K562 (cell line): ENCODE results near the gene PRF1. TPM values are rescaled to one million over a fixed set of nuclear protein-coding genes. Genes with fewer than 3 reads are reported as not detected.

Source experiments
- ATAC-seq: fragments of 200-7000 bp; cut with Tn5 transposase; 3 replicates; pipeline ENCODE4 v1.9.1; 2020; ENCODE audit warnings: moderate library complexity
- BruUV-seq: library from RNA; stranded (reverse); fragments of 400-500 nt; replicated peaks from 2 replicates; lab custom pipeline; 2021; lab: Mats Ljungman, UMichigan
- CTCF ChIA-PET: fragments of 300-600 bp; formaldehyde crosslinking; extraction: SDS; loops from one replicate; lab custom pipeline; 2021; ENCODE audit warnings: low intra/inter-chr PET ratio; lab: Yijun Ruan, JAX
- POLR2A ChIA-PET: fragments of 300-600, 350-650 bp; sonication (Branson Sonifier 250); formaldehyde crosslinking; extraction: SDS; loops from one replicate; lab custom pipeline; 2021; ENCODE audit warnings: antibody characterized with exemption, inconsistent platforms; lab: Yijun Ruan, JAX
- DNase-seq, 4 experiments: peaks; one replicate each; pipeline versions ENCODE4 v3.0.0 to v3.0.0-alpha.2; 2011 to 2018; ENCODE audit warnings: low spot score in 3 of 4, mixed read lengths in 3 of 4; ENCODE audit errors: extremely low read depth in 1 of 4
- FAIRE-seq: peaks from 2 replicates; lab custom pipeline; 2011; peaks lifted over from hg19 to GRCh38; lab: Jason Lieb, UNC
- H2AFZ ChIP-seq: 2 replicates; pipeline ENCODE4 v1.6.0; 2011; ENCODE audit warnings: low read depth, low read length, control low read depth, inconsistent platforms
- H3K27ac ChIP-seq: fragments of 200-600 bp; 3 replicates; pipeline ENCODE4 v1.8.0; 2011; ENCODE audit warnings: low read depth, mild to moderate bottlenecking, control low read depth, inconsistent platforms, low read length, moderate library complexity, mixed read lengths; ENCODE audit errors: extremely low read depth
- H3K27me3 ChIP-seq, 2 experiments: fragments of 300-600 bp in 1 of 2; 2 replicates in 1 of 2; 3 replicates in 1 of 2; pipeline versions ENCODE4 v1.6.0 to v1.8.0; 2011; ENCODE audit warnings: inconsistent platforms in 2 of 2, low read length in 2 of 2, mild to moderate bottlenecking in 1 of 2, mixed read lengths in 1 of 2, moderate library complexity in 1 of 2; ENCODE audit not compliant: control insufficient read depth in 2 of 2, insufficient read depth in 2 of 2
- H3K36me3 ChIP-seq: fragments of 300-600 bp; 3 replicates; pipeline ENCODE4 v1.8.0; 2011; ENCODE audit warnings: mild to moderate bottlenecking, low read length, inconsistent platforms; ENCODE audit not compliant: control insufficient read depth, insufficient read depth
- H3K4me1 ChIP-seq, 2 experiments: fragments of 200-600 bp in 1 of 2; replicated peaks in 1 of 2; 2 replicates in 1 of 2; 3 replicates in 1 of 2; pipeline versions ENCODE4 v1.5.1 to v1.8.0; 2011; ENCODE audit warnings: inconsistent platforms in 2 of 2, low read length in 2 of 2, mild to moderate bottlenecking in 1 of 2, mixed read lengths in 1 of 2, moderate library complexity in 1 of 2; ENCODE audit not compliant: control insufficient read depth in 2 of 2, insufficient read depth in 2 of 2
- H3K4me2 ChIP-seq: 2 replicates; pipeline ENCODE4 v1.6.1; 2011; ENCODE audit warnings: low read length, control low read depth, inconsistent platforms, mixed read lengths; ENCODE audit not compliant: insufficient read depth
- H3K4me3 ChIP-seq: fragments of 200-600 bp; sonication (generic), shearing (Covaris generic); 2 replicates; pipeline ENCODE4 v1.5.1; 2016; ENCODE audit warnings: control low read depth, inconsistent platforms
- H3K79me2 ChIP-seq: fragments of 200-600 bp; 3 replicates; pipeline ENCODE4 v1.8.0; 2011; ENCODE audit warnings: low read length, inconsistent platforms; ENCODE audit not compliant: control insufficient read depth, insufficient read depth
- H3K9ac ChIP-seq, 2 experiments: 2 replicates each; pipeline versions ENCODE4 v1.6.0 to v1.6.1; 2011; ENCODE audit warnings: low read depth in 2 of 2, low read length in 2 of 2, control low read depth in 1 of 2, inconsistent platforms in 1 of 2, mild to moderate bottlenecking in 1 of 2, mixed read lengths in 1 of 2; ENCODE audit not compliant: insufficient read depth in 1 of 2
- H3K9me1 ChIP-seq: one replicate; pipeline ENCODE4 v1.6.0; 2011; ENCODE audit warnings: inconsistent platforms, mild to moderate bottlenecking, low read length, moderate library complexity; ENCODE audit not compliant: control insufficient read depth, insufficient read depth
- H3K9me3 ChIP-seq: replicated peaks from 2 replicates; pipeline ENCODE4 v1.5.1; 2011; ENCODE audit warnings: low read depth, low read length, inconsistent platforms; ENCODE audit not compliant: control insufficient read depth, insufficient read depth
- H4K20me1 ChIP-seq: replicated peaks from 2 replicates; pipeline ENCODE4 v1.6.1; 2011; ENCODE audit warnings: low read length, inconsistent platforms, mixed read lengths; ENCODE audit not compliant: control insufficient read depth, insufficient read depth
- CBX5 ChIP-seq: IDR thresholded peaks from 2 replicates; pipeline ENCODE4 v1.6.1; 2014; ENCODE audit warnings: low read depth, borderline replicate concordance
- FOSL1 ChIP-seq: fragments of 200-800 bp; sonication (Bioruptor generic); conservative IDR thresholded peaks from 2 replicates; pipeline ENCODE4 v1.6.1; 2016; ENCODE audit warnings: missing genetic modification characterization, missing compliant biosample characterization
- FOXM1 ChIP-seq, 2 experiments: fragments of 450-650 bp in 1 of 2; sonication (generic) in 1 of 2; formaldehyde crosslinking in 1 of 2; IDR thresholded peaks; 2 replicates each; pipeline versions ENCODE4 v1.6.1 to v1.9.0; 2017 to 2022; ENCODE audit warnings: low read depth in 2 of 2, mild to moderate bottlenecking in 2 of 2, missing genetic modification reagents in 1 of 2, moderate library complexity in 1 of 2
- HNRNPUL1 ChIP-seq: fragments of 200-400 bp; formaldehyde crosslinking; IDR thresholded peaks from 2 replicates; pipeline ENCODE4 v1.6.1; 2017; ENCODE audit warnings: low read length
- IFI16 ChIP-seq: fragments of 250-450 bp; sonication (Bioruptor Pico); IDR thresholded peaks from 2 replicates; pipeline ENCODE4 v2.1.2; 2022; ENCODE audit warnings: mild to moderate bottlenecking, inconsistent platforms
- MAX ChIP-seq: sonication (generic); formaldehyde crosslinking; IDR thresholded peaks from 2 replicates; pipeline ENCODE4 v1.9.0; 2022; ENCODE audit warnings: mild to moderate bottlenecking, missing genetic modification reagents
- PHF20 ChIP-seq: fragments of 450-650 bp; IDR thresholded peaks from 2 replicates; pipeline ENCODE4 v1.6.1; 2018; ENCODE audit not compliant: partially characterized antibody
- RBM39 ChIP-seq: fragments of 200-400 bp; formaldehyde crosslinking; optimal IDR thresholded peaks from 2 replicates; pipeline ENCODE3; 2018; ENCODE audit warnings: low read depth, low read length
- SLC30A9 ChIP-seq: fragments of 250-450 bp; sonication (Bioruptor Pico); IDR thresholded peaks from 2 replicates; pipeline ENCODE4 v1.8.0; 2022; ENCODE audit warnings: mild to moderate bottlenecking, moderate library complexity
- SP2 ChIP-seq: IDR thresholded peaks from 2 replicates; pipeline ENCODE4 v1.6.1; 2011; ENCODE audit warnings: mild to moderate bottlenecking, low read depth, low read length, moderate library complexity; ENCODE audit not compliant: poor library complexity, severe bottlenecking; ENCODE audit errors: extremely low read depth
- TEAD4 ChIP-seq, 2 experiments: sonication (generic) in 1 of 2; formaldehyde crosslinking in 1 of 2; IDR thresholded peaks; 2 replicates each; pipeline versions ENCODE4 v1.6.1 to v1.8.0; 2012 to 2022; ENCODE audit warnings: borderline replicate concordance in 1 of 2, inconsistent platforms in 1 of 2, low read length in 1 of 2, mild to moderate bottlenecking in 1 of 2, missing genetic modification reagents in 1 of 2
- TRIM24 ChIP-seq, 2 experiments: fragments of 450-650 bp; IDR thresholded peaks; 2 replicates each; pipeline ENCODE4 v1.6.1; 2016
- WHSC1 ChIP-seq: IDR thresholded peaks from one replicate; pipeline ENCODE4 v1.6.1; 2012; ENCODE audit warnings: low read length, control low read depth, inconsistent platforms
- ZNF239 ChIP-seq: fragments of 250-450 bp; sonication (Bioruptor Pico); IDR thresholded peaks from 2 replicates; pipeline ENCODE4 v1.4.0; 2020; ENCODE audit warnings: mild to moderate bottlenecking
- ZNF277 ChIP-seq: fragments of 250-450 bp; sonication (Bioruptor Pico); IDR thresholded peaks from 2 replicates; pipeline ENCODE4 v1.8.0; 2022; ENCODE audit warnings: inconsistent platforms, mild to moderate bottlenecking, moderate library complexity, borderline replicate concordance
- ZNF586 ChIP-seq: fragments of 450-650 bp; formaldehyde crosslinking; conservative IDR thresholded peaks from 2 replicates; pipeline ENCODE4 v1.4.0; 2020; ENCODE audit warnings: mild to moderate bottlenecking, moderate library complexity
- WGBS: fragments of 100-300 bp; shearing (Covaris generic); methylation state at CpG from one replicate; pipeline ENCODE4 v1.1.6; 2016; ENCODE audit warnings: low coverage, mixed read lengths; ENCODE audit not compliant: insufficient coverage; ENCODE audit errors: missing lambda C conversion rate; 5-methylcytosine and 5-hydroxymethylcytosine counted together
- in situ Hi-C: fragments of 300-500 bp; cut with MboI; formaldehyde crosslinking; loops from 4 replicates; pipeline ENCODE4 v1.15.0; 2018; ENCODE audit warnings: inconsistent platforms, mixed read lengths
- intact Hi-C: fragments of 100-400 bp; cut with micrococcal nuclease; formaldehyde crosslinking; loops from 2 replicates; pipeline ENCODE4 v1.14.2; 2022
- polyA plus RNA-seq, 8 experiments: library from polyadenylated mRNA; depleted of rRNA in 4 of 8; stranded (reverse) in 5 of 8; unstranded in 3 of 8; fragments of >200 nt; fragmentation: Nextera tagmentation in 2 of 8; fragmentation: Illumina TruSeq in 1 of 8; extraction: Ambion mirVana in 2 of 8; extraction: Trizol in 1 of 8; gene quantifications; 2 replicates each; pipeline versions ENCODE4 v1.2.1 to v1.2.3, GENCODE V29; 2011 to 2014; ENCODE audit warnings: inconsistent platforms in 1 of 8, missing spikeins in 1 of 8
- total RNA-seq, 7 experiments: library from RNA; depleted of rRNA in 6 of 7; stranded (reverse); fragments of >200 nt in 6 of 7; fragmentation: Illumina TruSeq in 2 of 7; extraction: Trizol in 2 of 7; gene quantifications; 2 replicates each; pipeline versions ENCODE4 v1.2.1 to v1.2.3, GENCODE V29; 2011 to 2021; ENCODE audit warnings: low replicate concordance in 1 of 7
- TF ChIP-seq, protein P1 (sequence below): sonication (generic); formaldehyde crosslinking; IDR thresholded peaks from 2 replicates; pipeline ENCODE4 v1.8.0; 2022; ENCODE audit warnings: missing genetic modification reagents, mild to moderate bottlenecking, borderline replicate concordance

The PRF1 gene
- total and polyA plus RNA-seq, 9 of the 15 experiments (the other 6 are each of a cell fraction or from before 2014, with no cell fraction given), result 3.8 to 8.6 (median 6.3) TPM

DNA sequence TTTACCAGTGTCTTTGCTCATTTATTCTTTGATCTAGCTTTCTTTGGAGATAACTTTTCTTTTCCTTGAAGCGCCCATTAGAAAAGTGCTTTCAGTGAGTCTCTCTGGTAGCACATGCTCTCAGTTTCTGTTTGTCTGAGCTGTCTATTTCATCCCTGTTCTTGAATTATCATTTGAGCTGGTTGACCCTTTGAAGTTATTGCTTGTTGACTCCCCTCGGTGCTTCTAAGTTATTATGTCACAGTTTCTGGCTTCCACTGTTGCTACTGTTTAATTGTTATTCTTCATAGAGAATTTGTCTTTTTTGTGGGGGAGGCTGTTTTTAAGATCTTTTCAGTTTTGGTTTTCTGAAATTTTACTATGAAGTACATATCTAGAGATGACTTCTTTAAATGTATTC lies 11.4 kb upstream of the PRF1 start:
- no peak overlapping the region for H2AFZ ChIP-seq
- no peaks in the 10 kb centered on the region for H4K20me1 ChIP-seq
- H3K9me3 ChIP-seq, result no peaks in the 10 kb centered on the region
- H3K36me3 ChIP-seq, result no peaks in the 10 kb centered on the region
- BruUV-seq, result no TSS peak
- intact Hi-C loops (no loop called here), in situ Hi-C loops (no loop called here)
- FAIRE-seq (no peak), DNase-seq (no peak), ATAC-seq (no peak)
- H3K4me3 ChIP-seq, result no peak overlapping the region
- ChIA-PET POLR2A (interaction anchor here (1.4 kb wide), 1 partner anchor 55 kb away, joined by 6 read pairs; no protein-coding TSS in a partner anchor), CTCF (no interaction called here)
- no peaks in the 10 kb centered on the region for H3K79me2 ChIP-seq
- H3K27me3 ChIP-seq, result no peaks in the 10 kb centered on the region
- H3K9ac ChIP-seq, result no peak overlapping the region
- TF ChIP-seq ZNF586 (CRISPR knock-in tag) (no peak), PHF20 (no peak), FOSL1 (tag) (no peak), ZNF239 (CRISPR knock-in tag) (no peak), RBM39 (no peak), WHSC1 (no peak), TEAD4 (IDR thresholded peaks at IDR 0.05; ENCODE audit: low read length) (no peak), TEAD4 (CRISPR knock-in tag; IDR thresholded peaks at IDR 0.05; ENCODE audit: borderline replicate concordance) (no peak), SLC30A9 (CRISPR knock-in tag) (no peak), HNRNPUL1 (no peak), SP2 (no peak), TRIM24 (IDR thresholded peaks at IDR 0.05) (no peak), ZNF277 (CRISPR knock-in tag) (no peak), FOXM1 (IDR thresholded peaks at IDR 0.05; ENCODE audit: low read depth) (no peak), FOXM1 (CRISPR knock-in tag; IDR thresholded peaks at IDR 0.05; ENCODE audit: low read depth) (no peak), CBX5 (no peak), MAX (CRISPR knock-in tag) (no peak), IFI16 (CRISPR knock-in tag) (no peak)
- TF ChIP-seq, protein P1, sequence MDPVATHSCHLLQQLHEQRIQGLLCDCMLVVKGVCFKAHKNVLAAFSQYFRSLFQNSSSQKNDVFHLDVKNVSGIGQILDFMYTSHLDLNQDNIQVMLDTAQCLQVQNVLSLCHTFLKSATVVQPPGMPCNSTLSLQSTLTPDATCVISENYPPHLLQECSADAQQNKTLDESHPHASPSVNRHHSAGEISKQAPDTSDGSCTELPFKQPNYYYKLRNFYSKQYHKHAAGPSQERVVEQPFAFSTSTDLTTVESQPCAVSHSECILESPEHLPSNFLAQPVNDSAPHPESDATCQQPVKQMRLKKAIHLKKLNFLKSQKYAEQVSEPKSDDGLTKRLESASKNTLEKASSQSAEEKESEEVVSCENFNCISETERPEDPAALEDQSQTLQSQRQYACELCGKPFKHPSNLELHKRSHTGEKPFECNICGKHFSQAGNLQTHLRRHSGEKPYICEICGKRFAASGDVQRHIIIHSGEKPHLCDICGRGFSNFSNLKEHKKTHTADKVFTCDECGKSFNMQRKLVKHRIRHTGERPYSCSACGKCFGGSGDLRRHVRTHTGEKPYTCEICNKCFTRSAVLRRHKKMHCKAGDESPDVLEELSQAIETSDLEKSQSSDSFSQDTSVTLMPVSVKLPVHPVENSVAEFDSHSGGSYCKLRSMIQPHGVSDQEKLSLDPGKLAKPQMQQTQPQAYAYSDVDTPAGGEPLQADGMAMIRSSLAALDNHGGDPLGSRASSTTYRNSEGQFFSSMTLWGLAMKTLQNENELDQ (CRISPR knock-in tag), result no peak
- no peak overlapping the region for H3K27ac ChIP-seq
- peaks cover 0 to 21% of the 10 kb centered on the region in 2 experiments; a peak in 4 of 5 replicates for H3K4me1 ChIP-seq
- no peaks in the 10 kb centered on the region for H3K9me1 ChIP-seq
- no peak overlapping the region for H3K4me2 ChIP-seq
- WGBS, result 43% methylated on average over 2 of the region's 2 CpGs
